Kidney epithelial cell (primary cell): ENCODE results near the gene HENMT1. TPM values are rescaled to one million over a fixed set of nuclear protein-coding genes. Genes with fewer than 3 reads are reported as not detected.
"Not testable (repeated sequence)": the region's sequence is repeated elsewhere in the genome, so short reads cannot be mapped to it uniquely, and the experiment has no call there.

ENCODE experiments used
- DNase-seq: peaks from one replicate; pipeline ENCODE4 v3.0.0-alpha.2; 2010; ENCODE audit warnings: low read depth
- H3K27me3 ChIP-seq: 2 replicates; pipeline ENCODE4 v1.6.0; 2011; ENCODE audit warnings: low read length; ENCODE audit not compliant: control insufficient read depth, insufficient read depth
- H3K36me3 ChIP-seq: 2 replicates; pipeline ENCODE4 v1.5.1; 2011; ENCODE audit warnings: low read length; ENCODE audit not compliant: control insufficient read depth, insufficient read depth
- H3K4me3 ChIP-seq: 2 replicates; pipeline ENCODE4 v1.5.1; 2011; ENCODE audit warnings: low read depth, mild to moderate bottlenecking, control low read depth, low read length
- total RNA-seq: library from RNA; depleted of rRNA; stranded (reverse); fragments of >200 nt; gene quantifications from 2 replicates; pipeline ENCODE4 v1.2.3, GENCODE V29; 2015
- TF ChIP-seq, protein P1 (sequence below): IDR thresholded peaks from 2 replicates; pipeline ENCODE4 v1.5.1; 2011; ENCODE audit warnings: mild to moderate bottlenecking, moderate library complexity, low read length, control low read depth, inconsistent platforms; ENCODE audit not compliant: insufficient read depth, poor library complexity, severe bottlenecking

HENMT1 gene
- total RNA-seq, 1 donor from 2014 or later: 6.6 TPM

DNA sequence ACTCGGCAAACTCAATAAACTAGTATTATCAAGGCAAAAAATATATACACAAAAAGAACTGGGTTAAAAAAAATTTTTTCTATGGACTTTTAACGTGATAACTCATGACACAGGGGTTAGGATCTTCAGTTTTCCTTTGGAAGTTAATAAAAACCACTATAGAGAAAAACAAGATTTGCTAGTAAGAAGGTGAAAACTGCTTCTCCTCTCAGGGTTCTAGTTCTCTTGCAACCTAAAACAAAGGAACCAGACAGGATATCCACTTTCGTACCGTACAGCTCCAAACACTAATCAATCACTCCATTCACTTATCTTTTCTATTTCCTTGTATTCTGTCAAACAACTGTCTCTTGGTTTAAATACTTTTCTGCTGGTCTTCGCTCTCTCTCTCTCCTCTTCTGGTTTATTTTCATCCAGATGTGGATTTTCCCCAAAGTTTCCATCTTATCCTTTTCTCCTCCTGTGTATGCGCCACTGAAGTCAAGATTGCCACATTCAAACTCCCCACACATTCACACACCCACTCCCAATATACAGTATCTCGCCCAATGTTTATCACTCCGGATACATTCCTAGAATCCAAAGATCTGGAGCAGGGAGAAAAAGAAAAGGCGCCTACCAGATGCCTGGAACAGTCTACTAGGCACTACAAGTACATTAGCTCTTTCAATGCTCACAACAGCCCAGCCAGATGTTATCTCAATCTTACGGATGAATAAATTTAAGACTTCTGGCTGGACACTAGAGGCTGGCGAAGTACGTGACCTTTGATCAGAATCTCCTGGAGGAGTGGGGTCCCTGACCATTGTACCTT is 30.4 kb upstream of the HENMT1 start:
- TF ChIP-seq, protein P1, sequence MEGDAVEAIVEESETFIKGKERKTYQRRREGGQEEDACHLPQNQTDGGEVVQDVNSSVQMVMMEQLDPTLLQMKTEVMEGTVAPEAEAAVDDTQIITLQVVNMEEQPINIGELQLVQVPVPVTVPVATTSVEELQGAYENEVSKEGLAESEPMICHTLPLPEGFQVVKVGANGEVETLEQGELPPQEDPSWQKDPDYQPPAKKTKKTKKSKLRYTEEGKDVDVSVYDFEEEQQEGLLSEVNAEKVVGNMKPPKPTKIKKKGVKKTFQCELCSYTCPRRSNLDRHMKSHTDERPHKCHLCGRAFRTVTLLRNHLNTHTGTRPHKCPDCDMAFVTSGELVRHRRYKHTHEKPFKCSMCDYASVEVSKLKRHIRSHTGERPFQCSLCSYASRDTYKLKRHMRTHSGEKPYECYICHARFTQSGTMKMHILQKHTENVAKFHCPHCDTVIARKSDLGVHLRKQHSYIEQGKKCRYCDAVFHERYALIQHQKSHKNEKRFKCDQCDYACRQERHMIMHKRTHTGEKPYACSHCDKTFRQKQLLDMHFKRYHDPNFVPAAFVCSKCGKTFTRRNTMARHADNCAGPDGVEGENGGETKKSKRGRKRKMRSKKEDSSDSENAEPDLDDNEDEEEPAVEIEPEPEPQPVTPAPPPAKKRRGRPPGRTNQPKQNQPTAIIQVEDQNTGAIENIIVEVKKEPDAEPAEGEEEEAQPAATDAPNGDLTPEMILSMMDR: no peak
- Histone ChIP-seq H3K4me3 (peak overlapping the region; percentile 96), H3K27me3 (no peaks in the 10 kb centered on the region), H3K36me3 (no peaks in the 10 kb centered on the region)
- no peak for DNase-seq

DNA sequence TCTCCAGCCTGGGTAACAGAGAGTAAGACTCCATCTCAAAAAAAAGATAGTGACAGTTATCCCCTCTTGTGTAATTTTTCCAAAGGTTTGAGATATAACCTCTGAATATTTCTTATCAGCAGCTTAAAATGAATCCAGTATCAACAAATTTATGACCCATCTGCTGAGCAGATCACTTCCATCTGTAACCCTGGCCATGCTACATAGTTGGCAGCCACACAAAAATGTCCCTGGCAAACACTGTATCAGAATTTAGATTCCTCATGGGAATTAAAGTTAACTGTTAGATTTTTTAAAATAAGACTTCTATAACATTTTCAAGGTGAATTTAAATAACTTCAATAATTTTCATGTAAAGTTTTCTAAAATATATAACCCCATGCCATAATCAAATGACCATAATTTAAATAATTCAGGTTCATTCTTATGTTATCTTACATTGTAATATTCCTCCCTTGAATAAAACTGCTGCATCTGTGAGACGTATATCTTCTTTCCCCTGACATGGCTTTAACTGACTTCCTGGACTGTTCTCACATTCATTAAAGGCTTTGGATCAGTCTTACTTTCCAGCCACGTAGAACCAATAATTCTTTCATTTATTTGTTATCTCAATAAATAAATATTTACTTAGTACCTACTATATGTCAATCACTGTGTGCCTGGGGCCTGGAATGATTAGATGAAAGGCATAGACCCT is 25.9 kb upstream of the HENMT1 start:
- TF ChIP-seq, protein P1: no peak
- Histone ChIP-seq H3K36me3 (no peaks in the 10 kb centered on the region), H3K4me3 (no peak overlapping the region), H3K27me3 (no peaks in the 10 kb centered on the region)
- DNase-seq: no peak

DNA sequence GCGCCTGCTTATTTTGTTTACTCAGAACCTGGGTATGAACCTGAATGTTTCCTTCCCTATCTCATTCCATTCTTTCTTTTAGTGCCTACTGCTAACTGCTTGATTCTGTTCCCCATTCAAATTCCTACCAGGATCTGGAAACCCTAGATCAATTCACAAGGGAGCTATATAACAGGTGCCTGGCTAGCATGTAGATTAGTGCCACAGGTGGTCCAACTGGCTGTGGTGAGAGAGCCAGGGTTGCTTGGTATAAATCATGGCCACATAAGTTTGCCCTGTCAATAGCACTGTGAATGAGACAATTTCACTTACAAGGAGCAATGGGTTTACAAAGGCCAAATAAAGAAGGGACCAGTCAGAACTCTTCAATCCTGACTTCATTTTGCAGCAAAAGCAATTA is 24.6 kb upstream of the HENMT1 start:
- H3K4me3 ChIP-seq: no peak overlapping the region

DNA sequence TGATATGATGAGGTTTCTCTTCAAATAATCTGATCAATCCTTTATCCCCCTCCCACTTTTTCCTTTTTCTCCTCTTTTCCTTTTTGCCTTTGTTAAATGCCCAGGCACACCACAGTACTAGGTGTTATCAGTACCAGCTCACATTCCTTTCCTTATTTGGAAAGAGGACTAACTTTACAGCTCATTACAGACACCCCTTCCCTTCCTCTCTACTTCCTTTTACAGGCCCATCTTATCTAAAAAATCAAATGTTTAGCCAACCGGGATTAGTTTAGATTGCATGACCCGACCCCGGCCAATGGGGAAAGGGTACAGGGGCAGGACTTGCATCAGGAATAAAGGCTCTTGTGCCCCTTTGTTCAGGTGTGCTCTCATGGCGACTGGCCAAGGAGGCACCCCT is 20.8 kb upstream of the HENMT1 start:
- not testable (repeated sequence) for H3K4me3 ChIP-seq, H3K27me3 ChIP-seq, H3K36me3 ChIP-seq, DNase-seq

More for the DNA sequence above, 24.6 kb upstream of the HENMT1 start:
- H3K36me3 ChIP-seq: no peaks in the 10 kb centered on the region
- TF ChIP-seq, protein P1: no peak
- DNase-seq: no peak
- H3K27me3 ChIP-seq: no peaks in the 10 kb centered on the region

DNA sequence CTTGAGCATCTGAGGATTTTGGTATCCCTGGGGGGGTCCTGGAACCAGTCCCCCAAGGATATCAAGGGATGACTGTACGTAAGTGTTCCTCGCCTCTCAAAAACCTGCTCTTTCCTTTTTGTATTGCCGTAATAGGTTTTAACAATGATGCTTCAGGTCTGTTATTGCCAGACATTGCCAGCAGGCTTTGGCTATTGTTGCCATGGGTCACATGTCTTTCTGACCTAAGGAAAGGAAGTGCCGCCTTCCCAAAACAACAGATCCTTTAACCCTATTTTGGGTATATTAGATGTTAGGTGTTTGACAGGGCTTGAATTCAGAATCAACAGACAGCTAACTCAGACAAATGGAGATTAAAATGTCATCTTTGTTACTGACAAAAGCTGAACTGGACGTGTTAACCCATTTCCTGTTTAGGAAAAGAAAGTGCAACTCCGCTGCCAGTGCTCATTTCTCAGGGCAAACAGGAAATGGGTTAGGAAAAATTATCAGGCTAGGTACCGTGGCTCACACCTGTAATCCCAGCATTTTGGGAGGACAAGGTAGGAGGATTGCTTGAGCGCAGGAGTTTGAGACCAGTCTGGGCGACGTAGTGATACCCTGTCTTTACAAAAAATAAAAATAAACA is 18.8 kb upstream of the HENMT1 start:
- H3K4me3 ChIP-seq: no peak overlapping the region
- no peaks in the 10 kb centered on the region for H3K27me3 ChIP-seq
- TF ChIP-seq, protein P1: no peak
- no peak for DNase-seq
- no peaks in the 10 kb centered on the region for H3K36me3 ChIP-seq

DNA sequence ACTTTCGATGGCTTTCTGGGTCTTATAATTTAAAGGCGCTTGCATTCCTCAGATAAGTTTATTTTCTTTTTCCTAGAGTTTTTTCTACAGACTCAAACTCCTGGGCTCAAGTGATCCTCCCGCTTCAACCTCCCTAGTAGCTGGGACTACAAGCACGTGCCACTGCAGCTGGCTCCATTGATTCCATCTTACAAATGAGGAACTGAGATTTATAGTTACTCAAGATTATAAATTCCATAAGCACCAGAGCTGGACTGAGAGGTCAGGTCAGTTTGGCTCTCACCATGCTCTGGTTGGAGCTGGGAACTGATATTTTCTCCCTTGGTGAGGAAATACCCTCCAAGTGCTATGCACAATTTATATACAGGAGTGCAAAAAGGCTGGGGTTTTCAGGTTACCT is 17.8 kb upstream of the HENMT1 start:
- no peaks in the 10 kb centered on the region for H3K36me3 ChIP-seq
- DNase-seq: no peak
- no peak overlapping the region for H3K4me3 ChIP-seq
- no peaks in the 10 kb centered on the region for H3K27me3 ChIP-seq
- TF ChIP-seq, protein P1: no peak
